K562 (cell line): Measurements from ENCODE around the gene IMMP2L. TPM values are rescaled to one million over a fixed set of nuclear protein-coding genes. Genes with fewer than 3 reads are reported as not detected.
A peak's percentile ranks its signal among the peaks of the same experiment; 100 is the strongest.

Source experiments
- ATF1 ChIP-seq, 2 experiments: fragments of 450-650 bp in 1 of 2; IDR thresholded peaks; 2 replicates each; pipeline ENCODE4 v1.6.1; 2016; ENCODE audit warnings: missing compliant biosample characterization in 1 of 2, missing genetic modification characterization in 1 of 2
- CREBBP ChIP-seq: IDR thresholded peaks from one replicate; pipeline ENCODE4 v1.6.1; 2012; ENCODE audit warnings: low read depth, mild to moderate bottlenecking, control low read depth, inconsistent platforms, low read length
- CREM ChIP-seq: IDR thresholded peaks from 2 replicates; pipeline ENCODE4 v1.6.1; 2014; ENCODE audit warnings: antibody characterized with exemption, low read depth
- DACH1 ChIP-seq: fragments of 450-650 bp; IDR thresholded peaks from 2 replicates; pipeline ENCODE4 v1.6.1; 2018; ENCODE audit not compliant: partially characterized antibody
- FOSL1 ChIP-seq: fragments of 200-800 bp; sonication (Bioruptor generic); conservative IDR thresholded peaks from 2 replicates; pipeline ENCODE4 v1.6.1; 2016; ENCODE audit warnings: missing genetic modification characterization, missing compliant biosample characterization
- JUND ChIP-seq, 2 experiments: IDR thresholded peaks; 2 replicates in 1 of 2; 3 replicates in 1 of 2; pipeline ENCODE4 v1.6.1; 2011; ENCODE audit warnings: borderline replicate concordance in 2 of 2, low read depth in 2 of 2, low read length in 2 of 2, improper control_type of control experiment in 1 of 2, missing biosample characterization in 1 of 2, missing genetic modification characterization in 1 of 2, missing genetic modification reagents in 1 of 2
- MIER1 ChIP-seq: fragments of 450-650 bp; IDR thresholded peaks from 2 replicates; pipeline ENCODE4 v1.6.1; 2016; ENCODE audit warnings: antibody characterized with exemption, mild to moderate bottlenecking, low read depth
- MYBL2 ChIP-seq, 2 experiments: fragments of 450-650 bp in 1 of 2; sonication (generic) in 1 of 2; formaldehyde crosslinking in 1 of 2; IDR thresholded peaks; 2 replicates each; pipeline versions ENCODE4 v1.6.1 to v1.8.1; 2017 to 2022; ENCODE audit warnings: borderline replicate concordance in 1 of 2, inconsistent platforms in 1 of 2, low read depth in 1 of 2, mild to moderate bottlenecking in 1 of 2, missing genetic modification reagents in 1 of 2, moderate library complexity in 1 of 2
- RBM14 ChIP-seq: fragments of 200-400 bp; formaldehyde crosslinking; IDR thresholded peaks from 2 replicates; pipeline ENCODE4 v1.6.1; 2018; ENCODE audit warnings: low read depth, mild to moderate bottlenecking, low read length, moderate library complexity, borderline replicate concordance; ENCODE audit not compliant: insufficient read depth
- RBM34 ChIP-seq: fragments of 200-400 bp; formaldehyde crosslinking; IDR thresholded peaks from 2 replicates; pipeline ENCODE4 v1.6.1; 2018; ENCODE audit warnings: low read length, borderline replicate concordance; ENCODE audit not compliant: insufficient read depth
- RCOR1 ChIP-seq, 2 experiments: IDR thresholded peaks; 2 replicates each; pipeline ENCODE4 v1.6.1; 2012; ENCODE audit warnings: low read depth in 2 of 2, low read length in 2 of 2, borderline replicate concordance in 1 of 2, improper control_type of control experiment in 1 of 2
- RNF219 ChIP-seq: fragments of 250-450 bp; sonication (Bioruptor Pico); IDR thresholded peaks from 2 replicates; pipeline ENCODE4 v1.5.0; 2022; ENCODE audit warnings: mild to moderate bottlenecking
- RREB1 ChIP-seq: fragments of 250-450 bp; sonication (Bioruptor Pico); IDR thresholded peaks from 2 replicates; pipeline ENCODE4 v1.4.0; 2020
- SMARCA5 ChIP-seq: fragments of 450-650 bp; IDR thresholded peaks from 2 replicates; pipeline ENCODE4 v1.6.1; 2016
- ZNF239 ChIP-seq: fragments of 250-450 bp; sonication (Bioruptor Pico); IDR thresholded peaks from 2 replicates; pipeline ENCODE4 v1.4.0; 2020; ENCODE audit warnings: mild to moderate bottlenecking
- ZNF280B ChIP-seq: fragments of 250-450 bp; sonication (Bioruptor Pico); IDR thresholded peaks from 2 replicates; pipeline ENCODE4 v1.5.1; 2021; ENCODE audit warnings: mild to moderate bottlenecking
- ZNF584 ChIP-seq: fragments of 200-800 bp; sonication (Bioruptor generic); IDR thresholded peaks from 2 replicates; pipeline ENCODE4 v1.6.1; 2016; ENCODE audit warnings: low read depth, mild to moderate bottlenecking, missing genetic modification characterization, missing compliant biosample characterization
- polyA plus RNA-seq, 8 experiments: library from polyadenylated mRNA; depleted of rRNA in 4 of 8; stranded (reverse) in 5 of 8; unstranded in 3 of 8; fragments of >200 nt; fragmentation: Nextera tagmentation in 2 of 8; fragmentation: Illumina TruSeq in 1 of 8; extraction: Ambion mirVana in 2 of 8; extraction: Trizol in 1 of 8; gene quantifications; 2 replicates each; pipeline versions ENCODE4 v1.2.1 to v1.2.3, GENCODE V29; 2011 to 2014; ENCODE audit warnings: inconsistent platforms in 1 of 8, missing spikeins in 1 of 8
- total RNA-seq, 7 experiments: library from RNA; depleted of rRNA in 6 of 7; stranded (reverse); fragments of >200 nt in 6 of 7; fragmentation: Illumina TruSeq in 2 of 7; extraction: Trizol in 2 of 7; gene quantifications; 2 replicates each; pipeline versions ENCODE4 v1.2.1 to v1.2.3, GENCODE V29; 2011 to 2021; ENCODE audit warnings: low replicate concordance in 1 of 7

IMMP2L gene
- total and polyA plus RNA-seq, 9 of the 15 experiments (the other 6 are each of a cell fraction or from before 2014, with no cell fraction given), result 29.7 to 116 (median 53.0) TPM

DNA sequence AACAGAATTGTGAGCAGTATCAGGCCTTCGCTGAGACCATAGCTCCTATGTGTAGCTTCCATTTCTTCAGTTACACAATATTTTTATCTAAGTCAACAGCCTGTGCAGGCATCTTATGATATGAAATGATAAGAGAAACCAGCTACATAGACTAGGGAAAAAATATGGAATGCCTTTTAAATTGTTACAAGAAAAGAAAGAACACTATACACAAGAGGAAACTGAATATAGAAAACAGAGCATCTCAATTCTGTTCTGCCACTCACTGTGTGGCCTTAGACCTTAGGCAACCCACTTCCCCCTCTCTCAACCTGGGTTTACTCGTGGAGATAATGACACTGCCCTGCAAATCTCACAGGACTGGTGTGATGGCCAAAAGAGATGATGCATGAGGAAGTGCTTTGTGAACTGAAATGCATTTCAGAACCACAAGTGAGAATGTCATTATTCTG is 338.5 kb downstream of the IMMP2L start (continued):
- TF ChIP-seq DACH1 (no peak), ATF1 (CRISPR knock-in tag; IDR thresholded peaks at IDR 0.05) (no peak), ATF1 (tag; IDR thresholded peaks at IDR 0.05) (no peak; the same call in none of the 2 replicates), JUND (IDR thresholded peaks at IDR 0.05; ENCODE audit: borderline replicate concordance, low read depth, low read length) (no peak), JUND (tag; IDR thresholded peaks at IDR 0.05; ENCODE audit: borderline replicate concordance, low read depth, low read length) (peak; percentile 67; the same call in 1 of the 3 replicates), RBM34 (no peak), RNF219 (CRISPR knock-in tag) (no peak), MIER1 (no peak), SMARCA5 (no peak), RREB1 (no peak), RBM14 (no peak), MYBL2 (IDR thresholded peaks at IDR 0.05; ENCODE audit: low read depth) (no peak), MYBL2 (CRISPR knock-in tag; IDR thresholded peaks at IDR 0.05; ENCODE audit: borderline replicate concordance) (no peak), CREM (peak; percentile 51), ZNF280B (CRISPR knock-in tag) (no peak), RCOR1 (IDR thresholded peaks at IDR 0.05; ENCODE audit: borderline replicate concordance in 1 of 2, low read depth in 2 of 2, low read length in 2 of 2) (peak in 1 of 2 experiments; percentile 94; a peak in 2 of 4 replicates), CREBBP (no peak), ZNF239 (CRISPR knock-in tag) (no peak), FOSL1 (tag) (no peak; the same call in 1 of the 2 replicates), ZNF584 (CRISPR knock-in tag) (no peak)
